Stomach smooth muscle (tissue), 2 donors: ENCODE data around the gene SLC6A8.
A peak's percentile ranks its signal among the peaks of the same experiment; 100 is the strongest.
"Not testable (repeated sequence)": the region's sequence is repeated elsewhere in the genome, so short reads cannot be mapped to it uniquely, and the experiment has no call there.

Experiments used
- H3K27ac ChIP-seq: one replicate; pipeline ENCODE4 v1.7.0; 2013; ENCODE audit warnings: mild to moderate bottlenecking, low read length, inconsistent platforms
- H3K27me3 ChIP-seq, 2 donors: one replicate each; pipeline ENCODE4 v1.7.0; 2013; ENCODE audit warnings: low read length in 2 of 2; ENCODE audit not compliant: insufficient read depth in 2 of 2, control insufficient read depth in 1 of 2
- H3K36me3 ChIP-seq, 2 donors: one replicate each; pipeline ENCODE4 v1.7.0; 2013; ENCODE audit warnings: low read length in 2 of 2; ENCODE audit not compliant: control insufficient read depth in 2 of 2, insufficient read depth in 2 of 2
- H3K4me1 ChIP-seq: one replicate; pipeline ENCODE4 v1.7.0; 2013; ENCODE audit warnings: low read length; ENCODE audit not compliant: control insufficient read depth, insufficient read depth
- H3K4me3 ChIP-seq, 2 donors: one replicate each; pipeline ENCODE4 v1.7.0; 2013; ENCODE audit warnings: low read length in 2 of 2
- H3K9ac ChIP-seq, 2 donors: one replicate each; pipeline ENCODE4 v1.7.0; 2013; ENCODE audit warnings: low read length in 2 of 2, mild to moderate bottlenecking in 1 of 2
- H3K9me3 ChIP-seq, 2 donors: one replicate each; pipeline ENCODE4 v1.7.0; 2013; ENCODE audit warnings: low read length in 2 of 2; ENCODE audit not compliant: control insufficient read depth in 2 of 2
- donor health status: healthy.
- donor health status: Pancreatic carcinoma.

The SLC6A8 gene

DNA sequence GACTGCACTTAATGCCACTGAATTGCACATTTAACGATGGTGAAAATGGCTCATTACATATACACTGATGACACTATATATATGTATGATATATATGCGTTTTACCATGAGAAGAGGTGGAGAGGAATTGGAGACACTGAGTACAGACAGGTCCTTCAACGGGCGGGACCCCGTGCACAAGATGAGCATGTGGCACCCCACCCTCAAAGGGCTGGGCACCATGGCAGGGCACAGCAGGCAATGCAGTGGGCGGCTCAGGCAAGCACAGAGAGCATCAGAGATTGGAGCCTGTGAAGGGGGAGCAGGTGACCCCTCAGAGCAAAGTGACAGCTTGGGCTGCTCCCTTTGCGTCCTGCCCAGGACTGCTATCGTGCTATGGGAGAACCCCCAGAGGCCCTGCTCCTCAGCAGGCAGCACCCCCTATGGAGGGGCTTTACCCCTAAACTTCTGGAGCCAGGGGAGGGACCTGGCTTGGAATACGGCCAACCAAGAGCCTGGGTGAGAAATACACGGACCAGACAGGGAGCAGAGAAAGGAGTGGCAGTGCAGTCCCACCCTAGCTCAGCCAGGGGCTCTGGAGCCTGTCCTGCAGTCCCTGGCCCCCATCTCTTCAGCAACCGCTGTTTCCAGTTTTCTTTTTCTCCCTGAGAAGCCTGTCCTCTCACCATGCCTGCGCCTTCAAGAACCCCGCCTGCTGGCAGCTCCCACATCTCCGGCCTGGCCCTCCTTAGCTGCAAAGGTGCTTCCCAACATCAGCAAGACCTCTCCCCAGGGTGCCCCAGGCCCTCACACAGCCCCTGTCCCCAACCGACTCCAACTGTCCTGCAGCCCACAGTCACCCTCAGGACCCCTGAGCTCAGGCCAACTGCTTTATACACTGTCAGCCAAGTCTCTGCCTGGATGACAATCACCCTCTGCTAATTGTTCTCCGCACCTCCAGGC, 10.5 kb downstream of the SLC6A8 start:
- H3K4me3 ChIP-seq = no peak overlapping the region
- no peak overlapping the region for H3K9ac ChIP-seq
- H3K27me3 ChIP-seq = peaks cover 0 to 6% of the 10 kb centered on the region in 2 donors
- no peaks in the 10 kb centered on the region for H3K9me3 ChIP-seq
- peaks cover 0 to 7% of the 10 kb centered on the region in 2 donors for H3K36me3 ChIP-seq
- peaks cover 32% of the 10 kb centered on the region for H3K4me1 ChIP-seq
- H3K27ac ChIP-seq = no peak overlapping the region

DNA sequence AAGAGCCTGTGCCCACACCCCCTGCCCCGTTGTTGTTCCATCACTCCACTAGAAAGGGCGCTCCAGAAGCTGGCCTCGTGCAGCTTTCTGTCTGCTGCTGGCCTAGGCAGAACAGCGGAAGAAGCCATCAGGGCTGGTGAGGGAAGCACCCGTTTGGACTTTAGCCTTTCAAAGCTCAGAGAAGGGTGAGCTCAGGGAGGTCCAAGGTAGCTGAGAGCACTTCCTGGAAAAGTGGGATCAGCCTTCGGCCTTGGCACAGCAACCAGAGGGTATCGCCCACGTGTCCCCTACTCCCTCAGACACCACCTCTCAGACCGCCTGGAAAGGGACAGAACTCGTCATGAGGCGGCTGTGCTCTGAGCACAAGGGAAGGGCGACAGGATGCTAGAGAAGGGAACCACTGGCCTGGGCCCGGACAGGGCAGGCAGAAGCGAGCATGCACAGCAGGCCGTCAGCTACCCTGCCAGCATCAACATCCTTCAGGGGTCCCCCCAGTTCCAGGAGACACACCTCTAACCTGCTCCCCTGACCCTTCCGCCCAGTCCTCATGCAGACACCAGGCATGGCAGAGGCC, 11.6 kb downstream of the SLC6A8 start:
- H3K4me1 ChIP-seq = peaks cover 31% of the 10 kb centered on the region
- H3K9ac ChIP-seq, H3K27ac ChIP-seq: not testable (repeated sequence)

DNA sequence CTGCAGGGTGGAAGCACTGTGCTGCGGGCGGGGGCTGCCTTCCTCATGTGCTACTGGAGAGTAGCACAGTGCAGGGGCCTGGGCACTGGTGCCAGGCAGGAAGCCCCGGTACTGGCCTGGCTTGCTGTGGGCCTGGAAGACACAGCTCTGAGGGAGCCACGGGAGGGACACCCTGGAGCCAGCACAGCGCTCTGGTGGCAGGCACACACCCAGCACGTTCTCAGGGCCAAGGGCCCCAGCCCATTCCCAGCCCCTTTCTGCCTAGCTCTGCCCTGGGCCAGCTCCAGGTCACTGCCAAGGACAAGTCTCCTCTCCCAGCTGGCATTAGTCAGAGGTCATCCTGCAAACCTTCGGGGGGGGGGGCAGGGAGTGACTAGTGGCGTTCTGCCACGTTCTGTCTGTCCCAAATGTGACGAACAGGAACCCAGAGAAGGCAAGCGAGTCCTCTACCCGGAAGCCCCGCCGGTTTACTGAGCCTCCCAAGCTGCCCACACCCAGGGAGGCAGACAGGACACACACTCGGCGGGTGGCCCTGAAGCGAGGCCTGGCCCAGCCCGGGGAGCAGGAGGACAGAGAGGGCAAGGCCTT, 12.2 kb downstream of the SLC6A8 start:
- peaks cover 35% of the 10 kb centered on the region for H3K4me1 ChIP-seq

More for the DNA sequence above, 11.6 kb downstream of the SLC6A8 start:
- not testable (repeated sequence) for H3K4me3 ChIP-seq, H3K27me3 ChIP-seq, H3K9me3 ChIP-seq, H3K36me3 ChIP-seq

DNA sequence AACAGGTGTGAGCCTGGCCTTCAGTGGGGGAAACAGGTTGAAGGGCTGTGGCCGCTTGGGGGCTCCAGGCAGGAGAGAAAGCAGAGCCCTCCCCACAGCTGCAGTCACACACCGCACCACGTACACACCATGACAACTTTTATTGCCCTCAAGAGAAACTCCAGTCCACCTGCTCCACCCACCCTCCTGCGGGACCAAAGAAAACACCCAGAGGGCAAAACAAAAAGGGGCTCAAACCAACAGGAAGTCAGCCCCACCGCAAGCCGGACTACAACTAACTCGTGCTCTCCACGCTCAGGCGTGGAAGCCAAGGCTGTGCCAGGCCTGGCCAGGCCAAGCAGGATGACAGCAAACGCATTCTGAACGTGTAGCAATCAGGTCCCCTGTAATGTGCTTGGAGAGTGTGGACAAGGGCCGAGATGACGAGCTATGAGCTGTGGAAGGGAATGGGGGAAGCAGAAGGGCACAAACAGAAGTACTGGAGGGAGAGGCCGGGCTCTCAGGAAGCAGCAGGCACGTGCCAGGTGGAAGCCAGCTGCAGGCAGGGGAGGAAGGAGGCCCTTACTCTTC, 12.7 kb downstream of the SLC6A8 start:
- H3K4me1 ChIP-seq = peaks cover 39% of the 10 kb centered on the region
- H3K9me3 ChIP-seq = no peaks in the 10 kb centered on the region
- H3K27me3 ChIP-seq = peaks cover 0 to 6% of the 10 kb centered on the region in 2 donors
- H3K36me3 ChIP-seq = peaks cover 0 to 7% of the 10 kb centered on the region in 2 donors
- H3K4me3 ChIP-seq = no peak overlapping the region
- peak overlapping the region; percentile 24 for H3K27ac ChIP-seq
- no peak overlapping the region for H3K9ac ChIP-seq

More for the DNA sequence above, 12.2 kb downstream of the SLC6A8 start:
- H3K36me3 ChIP-seq, H3K9me3 ChIP-seq, H3K4me3 ChIP-seq, H3K27me3 ChIP-seq, H3K9ac ChIP-seq, H3K27ac ChIP-seq: not testable (repeated sequence)

DNA sequence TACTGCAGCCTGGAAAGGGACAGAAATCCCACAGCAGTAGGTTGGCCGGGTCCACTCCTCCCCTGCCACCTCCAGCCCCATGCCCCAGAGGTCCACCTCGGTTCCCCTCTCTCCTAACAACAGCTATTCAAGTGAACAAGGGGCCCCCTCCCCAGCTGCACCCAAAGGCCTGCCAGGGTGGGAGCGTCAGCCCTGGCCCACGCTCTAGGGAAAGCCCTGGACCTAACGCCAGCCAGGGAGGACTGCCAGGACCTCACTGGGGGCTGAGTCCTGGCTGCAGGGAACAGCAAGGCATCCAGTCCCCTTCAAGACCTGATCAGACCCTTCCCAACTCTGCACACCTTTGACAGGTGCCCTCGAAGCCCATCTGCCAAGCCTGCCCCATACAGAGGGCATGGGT, 13.2 kb downstream of the SLC6A8 start:
- no peak overlapping the region for H3K4me3 ChIP-seq
- H3K27me3 ChIP-seq = peaks cover 0 to 6% of the 10 kb centered on the region in 2 donors
- H3K27ac ChIP-seq = no peak overlapping the region
- no peaks in the 10 kb centered on the region for H3K9me3 ChIP-seq
- peaks cover 40% of the 10 kb centered on the region for H3K4me1 ChIP-seq
- H3K9ac ChIP-seq = no peak overlapping the region
- H3K36me3 ChIP-seq = peaks cover 0 to 7% of the 10 kb centered on the region in 2 donors

DNA sequence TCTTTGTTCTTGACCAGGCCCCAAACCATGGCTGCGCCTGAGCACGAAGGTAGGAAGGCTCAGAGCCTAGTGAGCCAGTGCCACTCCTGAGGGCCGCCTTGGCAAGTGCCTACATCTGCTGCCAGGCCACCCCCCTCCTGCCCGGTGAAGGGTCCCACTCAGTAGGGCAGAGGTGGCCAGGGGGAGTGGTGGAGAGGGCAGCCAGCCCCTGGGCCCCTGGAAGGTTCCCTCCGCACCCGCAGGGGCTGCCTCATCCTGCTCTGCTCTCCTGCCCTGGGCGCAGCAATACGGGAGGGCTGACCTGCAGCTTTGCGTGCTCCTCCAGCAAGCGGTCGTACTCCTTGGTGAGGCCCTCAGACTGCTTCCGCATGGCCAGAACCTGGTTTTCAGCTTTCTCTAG, 14.0 kb downstream of the SLC6A8 start:
- Histone ChIP-seq H3K27me3 (peaks cover 0 to 6% of the 10 kb centered on the region in 2 donors), H3K27ac (peak overlapping the region; percentile 58), H3K4me3 (no peak overlapping the region), H3K9me3 (no peaks in the 10 kb centered on the region), H3K9ac (no peak overlapping the region), H3K4me1 (peaks cover 43% of the 10 kb centered on the region), H3K36me3 (peaks cover 0 to 7% of the 10 kb centered on the region in 2 donors)

DNA sequence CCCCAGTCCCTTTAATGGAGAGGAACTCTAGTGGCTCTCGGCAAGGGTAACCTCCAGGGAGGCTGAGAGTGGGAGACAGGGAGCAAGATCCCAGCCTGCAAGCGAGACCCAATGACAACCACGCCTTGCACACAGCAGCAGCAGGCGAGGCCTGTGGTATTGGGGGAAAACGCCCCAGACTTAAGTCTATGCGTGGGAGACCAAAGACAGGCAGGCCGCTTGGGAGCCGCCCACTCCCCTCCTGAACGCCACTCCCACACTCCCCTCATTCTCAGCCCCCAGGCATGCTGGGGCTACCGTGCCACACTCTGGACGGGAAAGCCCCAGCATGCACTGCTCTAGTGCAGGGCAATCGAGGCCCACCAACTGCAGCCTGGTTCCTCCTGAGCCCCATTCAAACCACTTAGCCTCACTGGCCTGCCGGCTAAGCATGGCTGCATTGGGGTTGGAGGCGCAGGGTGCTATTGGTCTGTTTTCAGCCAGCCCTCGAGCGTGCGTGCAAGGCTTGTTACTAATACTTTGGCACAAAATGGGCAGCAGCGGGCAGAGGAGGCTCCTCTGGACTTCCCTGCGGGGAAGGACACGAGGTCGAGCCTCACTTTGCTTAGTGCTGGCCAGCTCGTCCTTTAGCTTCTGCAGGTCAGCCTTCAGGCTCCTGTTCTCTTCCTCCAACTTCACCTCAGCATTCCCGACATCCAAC, 14.8 kb downstream of the SLC6A8 start:
- Histone ChIP-seq H3K27ac (peak overlapping the region; percentile 58), H3K4me3 (no peak overlapping the region), H3K4me1 (peaks cover 48% of the 10 kb centered on the region), H3K36me3 (peaks cover 0 to 5% of the 10 kb centered on the region in 2 donors), H3K9ac (no peak overlapping the region), H3K9me3 (no peaks in the 10 kb centered on the region), H3K27me3 (peaks cover 0 to 6% of the 10 kb centered on the region in 2 donors)

DNA sequence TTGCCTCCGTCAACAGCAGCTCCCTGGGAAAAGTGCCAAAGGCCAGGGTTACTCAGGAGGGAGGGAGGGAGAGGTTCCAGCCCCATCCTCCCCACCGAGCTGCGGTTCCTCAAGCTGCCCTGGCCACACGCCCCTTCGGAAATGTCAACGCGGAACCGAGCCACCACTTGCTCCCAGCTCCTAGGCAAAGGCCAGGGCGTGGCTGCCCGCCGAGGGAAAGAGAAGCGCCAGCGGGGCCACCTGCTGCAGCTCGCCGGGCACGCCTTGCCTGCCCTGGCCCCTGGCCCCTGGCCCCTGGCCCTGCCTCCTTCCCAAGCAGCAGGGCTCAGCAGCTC, 15.3 kb downstream of the SLC6A8 start:
- Histone ChIP-seq H3K9me3 (no peaks in the 10 kb centered on the region), H3K27me3 (peaks cover 0 to 6% of the 10 kb centered on the region in 2 donors), H3K4me1 (peaks cover 48% of the 10 kb centered on the region), H3K9ac (no peak overlapping the region), H3K27ac (peak overlapping the region; percentile 58), H3K36me3 (peaks cover 0 to 5% of the 10 kb centered on the region in 2 donors), H3K4me3 (no peak overlapping the region)

DNA sequence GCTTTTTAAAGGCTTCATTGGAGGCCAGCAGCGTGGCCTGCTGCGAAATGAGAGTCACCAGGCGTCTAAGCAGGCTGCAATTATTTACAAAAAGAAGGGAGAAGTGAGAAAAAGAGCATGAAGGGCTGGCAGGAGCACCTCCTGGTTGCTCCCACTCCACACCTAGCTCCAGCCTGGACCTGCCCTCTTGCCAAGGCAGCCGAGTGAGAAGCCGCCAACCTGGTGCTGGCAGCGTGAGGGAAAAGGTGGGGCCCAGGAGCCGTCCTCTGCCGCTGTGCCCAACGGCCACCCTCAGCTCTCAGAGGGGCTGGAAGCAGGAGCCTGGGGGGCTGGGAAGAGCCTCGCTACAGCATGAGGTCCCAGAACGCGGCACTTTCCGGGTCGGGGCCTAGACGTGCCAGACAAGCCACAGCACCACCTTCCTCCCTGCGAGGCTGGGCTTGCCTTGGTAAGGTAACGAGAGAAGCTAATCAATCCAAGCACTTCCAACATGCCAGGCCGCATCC, 16.3 kb downstream of the SLC6A8 start:
- H3K27ac ChIP-seq = peak overlapping the region; percentile 58
- H3K36me3 ChIP-seq = peaks cover 0 to 5% of the 10 kb centered on the region in 2 donors
- H3K27me3 ChIP-seq = peaks cover 0 to 6% of the 10 kb centered on the region in 2 donors
- H3K9me3 ChIP-seq = no peaks in the 10 kb centered on the region
- H3K9ac ChIP-seq = no peak overlapping the region
- no peak overlapping the region for H3K4me3 ChIP-seq
- peaks cover 52% of the 10 kb centered on the region for H3K4me1 ChIP-seq
